Daoy (cell line): ENCODE results near the gene DACH1. TPM values are rescaled to one million over a fixed set of nuclear protein-coding genes. Genes with fewer than 3 reads are reported as not detected.

Experiments
- DNase-seq: peaks from one replicate; pipeline ENCODE4 v3.0.0-alpha.2; 2015; ENCODE audit warnings: low read depth
- total RNA-seq: library from RNA; depleted of rRNA; stranded (reverse); fragments of >200 nt; shearing (Covaris generic); gene quantifications from 2 replicates; pipeline ENCODE4 v1.2.3, GENCODE V29; 2014

DACH1 gene
- total RNA-seq, 1 experiment from 2014 or later = not detected

- no peak for DNase-seq
These were observed 92.1 kb downstream of the DACH1 start for GRCh38 chr13:71774863-71775262.

GRCh38 chr13:71773531-71773930 lies 93.5 kb downstream of the DACH1 start:
- no peak for DNase-seq

GRCh38 chr13:71772361-71772760 lies 94.6 kb downstream of the DACH1 start:
- DNase-seq = no peak

DNA sequence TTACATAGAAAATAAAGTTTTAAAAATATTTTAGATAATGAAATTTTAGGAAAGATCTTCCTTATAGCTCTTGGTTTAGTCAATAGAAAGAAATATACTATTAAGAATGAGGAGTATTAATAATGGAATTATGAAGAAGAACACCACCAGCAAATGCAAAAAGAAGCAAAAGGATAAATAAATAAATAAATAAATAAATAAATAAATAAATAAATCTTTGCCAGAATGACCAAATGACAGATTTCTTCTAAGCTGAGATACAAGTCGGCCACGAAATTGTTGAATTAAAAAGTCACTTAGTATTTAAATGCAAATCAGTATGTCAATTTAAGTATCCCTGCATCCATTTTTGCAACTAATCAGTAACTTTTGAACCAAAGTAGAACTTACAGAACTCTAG lies 95.9 kb downstream of the DACH1 start:
- no peak for DNase-seq

DNA sequence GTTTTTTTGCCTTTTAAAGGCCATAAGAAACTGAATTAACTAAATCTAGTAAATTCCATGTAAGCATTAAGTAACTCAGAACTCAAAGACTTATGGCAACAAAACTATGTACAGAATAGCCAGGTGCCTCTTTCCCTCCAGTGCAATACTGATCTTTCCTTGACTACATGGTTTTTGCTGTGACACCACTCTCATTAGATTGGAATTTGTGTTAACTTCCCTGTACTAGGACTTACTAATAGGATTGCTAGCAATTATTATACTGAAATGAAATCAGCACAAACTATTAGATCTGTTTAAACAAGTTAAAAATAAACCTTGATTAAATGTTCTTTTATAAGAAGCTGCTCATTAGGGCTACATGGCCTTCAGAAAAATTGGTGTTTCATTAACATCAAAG lies 96.3 kb downstream of the DACH1 start:
- no peak for DNase-seq

DNA sequence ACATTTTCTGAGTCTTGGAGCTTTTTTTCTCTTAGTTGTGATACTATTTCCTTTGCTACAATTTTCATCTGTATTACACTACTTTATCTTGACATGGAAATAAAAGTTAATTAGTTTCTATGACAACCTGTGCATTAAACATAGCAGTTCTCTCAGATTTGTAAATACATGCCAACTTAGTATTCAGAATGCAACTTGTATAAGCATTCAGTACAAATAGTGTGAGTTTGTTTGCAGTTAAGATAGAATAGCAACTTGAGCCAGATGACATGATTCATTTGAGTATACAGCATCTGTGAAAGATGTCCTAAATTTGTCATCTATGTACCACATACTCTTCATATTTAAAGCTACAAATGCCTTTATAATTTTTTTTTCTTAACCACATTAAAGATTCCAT lies 98.1 kb downstream of the DACH1 start:
- no peak for DNase-seq

DNA sequence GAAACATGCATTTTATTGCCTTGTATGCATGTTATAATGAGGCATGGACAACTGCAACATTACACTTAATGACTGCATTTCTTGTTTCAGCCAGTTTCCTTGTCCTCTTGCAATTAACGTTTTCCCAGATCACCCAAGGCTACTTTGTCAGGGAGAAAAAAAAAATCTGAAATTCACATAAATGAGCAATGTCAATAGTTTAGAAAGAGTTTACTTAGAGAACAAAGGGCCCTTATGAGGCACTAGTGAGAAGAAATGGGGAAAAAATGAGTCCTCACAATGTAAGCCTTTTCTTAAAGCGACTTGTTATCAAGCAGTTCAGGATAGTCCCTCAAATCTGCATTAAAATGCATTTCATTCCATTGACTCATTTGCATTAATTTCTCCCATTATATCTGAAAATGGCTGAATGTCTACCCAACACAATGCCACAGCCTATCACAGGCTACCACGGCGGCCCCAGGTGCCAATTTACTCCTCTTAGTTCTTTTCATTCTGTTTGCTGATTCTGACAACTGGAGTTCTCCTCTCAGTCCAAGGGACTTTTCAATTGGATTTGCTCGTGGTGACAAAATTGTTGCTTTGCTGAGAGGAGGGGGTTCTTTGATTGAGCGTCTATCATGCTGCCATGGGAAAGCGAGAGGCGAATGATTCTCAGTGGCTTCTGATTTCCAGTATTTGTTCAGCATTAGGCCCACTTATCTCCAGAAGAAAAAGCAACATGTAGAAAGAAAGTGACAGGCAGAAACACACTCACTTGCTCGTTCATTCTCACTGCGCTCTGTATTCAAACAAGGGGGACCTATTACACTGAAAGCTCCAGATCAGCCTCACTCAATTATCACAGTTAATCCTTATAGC lies 107.1 kb downstream of the DACH1 start:
- DNase-seq = no peak

GRCh38 chr13:71758828-71759227 lies 108.2 kb downstream of the DACH1 start:
- no peak for DNase-seq

DNA sequence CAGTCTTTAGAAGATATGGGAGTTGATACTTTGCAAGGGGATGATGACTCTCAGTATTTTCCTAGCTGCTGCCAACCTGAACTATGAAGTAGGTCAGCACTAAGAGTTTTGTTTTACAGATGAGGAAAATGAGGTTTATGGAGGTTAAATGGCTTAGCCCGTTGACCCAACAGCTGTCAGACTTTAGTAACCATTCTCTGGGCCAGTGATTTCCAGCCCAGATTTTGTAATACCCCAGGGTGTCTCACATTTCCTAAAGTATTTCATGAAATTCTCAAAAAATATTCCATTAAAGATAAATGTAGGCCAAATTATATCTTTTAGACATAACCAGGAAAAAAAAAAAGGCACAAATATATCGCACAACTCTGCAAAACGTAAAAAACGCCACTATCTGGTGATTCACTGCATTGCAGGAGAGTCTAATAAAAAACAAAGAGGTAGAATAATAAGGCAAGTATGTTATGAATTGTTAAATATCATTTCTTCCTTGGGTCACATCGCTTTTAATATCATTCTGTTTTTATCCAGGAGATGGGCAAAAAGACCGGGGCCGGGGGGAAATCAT lies 112.5 kb downstream of the DACH1 start:
- DNase-seq = no peak

- no peak for DNase-seq
These were observed 114.1 kb downstream of the DACH1 start for GRCh38 chr13:71752775-71753513.

DNA sequence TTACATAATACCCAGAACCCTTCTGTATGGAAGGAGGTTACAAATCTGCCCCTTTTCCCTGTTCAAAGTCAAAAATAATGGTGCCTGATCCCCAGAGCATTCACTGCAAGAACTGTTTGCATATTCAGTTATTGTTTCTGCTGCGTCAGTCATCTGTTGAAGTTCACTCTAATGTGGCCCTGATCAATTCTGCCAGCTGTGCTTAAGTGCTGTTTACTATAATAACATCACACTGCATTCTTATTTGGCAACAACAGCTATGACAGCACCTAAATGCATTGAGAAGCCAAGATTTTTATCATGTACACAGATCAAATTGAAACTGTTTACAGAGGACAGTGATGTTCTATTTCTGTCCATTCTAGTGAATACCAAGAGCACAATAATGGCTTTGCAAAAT lies 115.9 kb downstream of the DACH1 start:
- no peak for DNase-seq

DNA sequence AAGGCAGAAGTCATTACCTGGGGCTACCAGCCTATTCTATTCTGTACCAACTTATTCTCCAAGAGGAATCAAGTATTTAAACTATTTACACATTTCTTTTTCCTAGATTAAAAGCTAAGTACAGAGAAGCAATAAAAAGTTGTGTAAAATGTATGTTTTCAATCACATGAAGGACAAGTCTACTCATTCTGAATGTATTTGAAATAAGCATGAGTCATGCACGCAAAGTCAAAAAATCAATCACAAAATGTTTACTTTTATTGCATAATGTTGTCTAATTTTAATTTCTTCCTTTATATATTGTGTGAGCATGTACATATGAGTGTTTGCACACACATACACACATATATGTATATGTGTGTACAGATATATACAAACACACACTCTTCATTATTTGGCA lies 136.7 kb downstream of the DACH1 start:
- no peak for DNase-seq

- no peak for DNase-seq
These were observed 137.6 kb downstream of the DACH1 start for GRCh38 chr13:71729441-71729840.

GRCh38 chr13:71727662-71728061 lies 139.3 kb downstream of the DACH1 start:
- DNase-seq = no peak

GRCh38 chr13:71727042-71727441 lies 140.0 kb downstream of the DACH1 start:
- DNase-seq = no peak

DNA sequence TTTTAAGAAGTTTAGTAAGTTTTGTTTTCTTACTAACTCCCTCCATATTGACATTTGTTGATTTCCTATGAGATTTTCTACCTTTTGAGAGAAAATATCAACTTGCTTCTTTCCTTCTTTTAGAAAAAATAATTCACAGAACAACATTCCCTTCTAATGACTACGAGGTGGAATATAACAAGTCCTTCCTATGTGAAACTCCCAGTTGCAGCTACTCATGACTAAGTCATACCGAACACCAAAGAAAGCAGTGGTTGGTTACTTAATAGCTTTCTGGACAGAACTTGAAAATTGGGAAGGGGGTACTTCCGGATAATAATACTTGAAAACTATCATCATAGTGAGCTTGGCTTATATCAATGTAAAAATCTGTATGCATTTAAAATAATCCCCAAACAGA lies 144.8 kb downstream of the DACH1 start:
- no peak for DNase-seq

GRCh38 chr13:71721104-71721503 lies 145.9 kb downstream of the DACH1 start:
- DNase-seq = no peak

DNA sequence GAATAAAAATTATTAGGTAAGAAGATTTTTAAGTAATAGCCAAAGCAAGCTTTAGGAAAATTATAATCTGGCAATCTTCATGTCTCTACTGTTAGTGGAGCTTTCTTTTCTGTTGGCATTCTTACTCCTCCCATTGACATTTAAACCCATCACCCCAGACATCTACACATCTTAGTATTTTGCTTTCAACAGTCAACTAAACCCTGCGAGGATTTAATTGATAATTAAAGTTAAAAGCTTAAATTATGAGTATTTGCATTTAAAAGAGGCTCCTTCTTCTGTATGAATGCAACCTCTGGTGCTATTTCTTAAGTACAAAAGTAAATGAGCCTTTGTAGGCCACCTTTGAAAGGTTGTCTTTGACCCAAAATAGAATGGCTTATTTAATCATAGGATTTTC lies 148.1 kb downstream of the DACH1 start:
- DNase-seq = no peak

- DNase-seq = no peak
These were observed 152.1 kb downstream of the DACH1 start for GRCh38 chr13:71714802-71715375.

DNA sequence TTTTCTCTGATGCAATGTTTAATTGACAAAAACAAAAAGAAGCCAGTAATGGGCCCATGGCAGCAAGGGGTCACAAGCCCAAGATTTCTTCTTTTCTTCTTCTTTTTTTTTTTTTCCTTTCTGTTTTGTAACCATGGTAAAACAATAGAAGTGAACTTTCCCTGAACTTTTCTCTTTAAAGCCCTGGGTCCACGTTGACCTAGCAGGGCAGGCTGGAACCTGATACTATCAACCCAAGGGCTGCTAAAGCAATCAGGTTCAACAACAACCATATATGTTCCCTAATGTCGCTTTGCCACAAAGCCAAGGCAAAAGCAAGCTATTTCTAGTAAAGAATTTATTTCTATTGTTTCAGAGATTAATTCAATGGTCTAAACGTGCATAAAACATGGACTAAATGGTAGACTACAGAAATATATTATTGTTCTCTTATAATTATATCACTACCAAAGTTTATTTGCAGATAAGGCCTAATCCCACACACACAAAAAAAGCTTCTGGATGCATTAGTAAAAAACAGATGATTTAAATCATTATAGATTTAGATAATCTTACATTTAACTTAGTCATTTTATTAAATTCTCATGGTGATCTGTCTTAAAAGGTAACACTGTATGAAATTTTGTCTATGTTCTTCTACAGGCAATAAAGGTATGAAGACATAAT lies 153.9 kb downstream of the DACH1 start:
- DNase-seq = no peak

DNA sequence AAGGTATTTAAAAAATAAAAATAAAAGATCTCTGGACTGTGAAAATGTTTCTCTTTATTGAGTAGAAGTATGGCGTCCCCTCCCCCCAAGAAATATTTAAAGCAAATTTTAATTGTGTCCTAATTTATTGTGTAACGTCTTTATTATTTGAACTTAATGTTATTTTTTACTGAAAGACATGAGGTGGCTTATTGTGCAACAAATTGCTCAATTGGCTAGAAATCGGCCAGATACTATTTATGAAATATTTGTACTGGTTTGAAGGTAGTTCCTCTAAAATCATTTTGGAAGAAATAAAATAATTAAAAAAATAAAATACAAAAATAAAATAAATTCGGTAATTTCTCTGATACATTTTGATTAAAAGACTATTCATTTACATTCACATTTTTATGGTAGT lies 162.3 kb downstream of the DACH1 start:
- DNase-seq = no peak

- DNase-seq = no peak
These were observed 163.9 kb downstream of the DACH1 start for GRCh38 chr13:71703138-71703537.
